Uterus (tissue), 2 donors: ENCODE data around the gene LDB3.

Experiments used
- POLR2A ChIP-seq, 2 donors: fragments of 450-650 bp; IDR thresholded peaks; one replicate each; pipeline ENCODE4 v1.6.1; 2016; ENCODE audit warnings: antibody characterized with exemption in 2 of 2, mild to moderate bottlenecking in 1 of 2, moderate library complexity in 1 of 2
- TF ChIP-seq, protein P1 (sequence below), 4 experiments: fragments of 200-600 bp in 2 of 4; fragments of 450-650 bp in 2 of 4; sonication (generic) in 2 of 4; IDR thresholded peaks; one replicate each; pipeline ENCODE4 v1.5.1; 2016 to 2019; ENCODE audit warnings: antibody characterized with exemption in 4 of 4, mild to moderate bottlenecking in 2 of 4, moderate library complexity in 1 of 4

DNA sequence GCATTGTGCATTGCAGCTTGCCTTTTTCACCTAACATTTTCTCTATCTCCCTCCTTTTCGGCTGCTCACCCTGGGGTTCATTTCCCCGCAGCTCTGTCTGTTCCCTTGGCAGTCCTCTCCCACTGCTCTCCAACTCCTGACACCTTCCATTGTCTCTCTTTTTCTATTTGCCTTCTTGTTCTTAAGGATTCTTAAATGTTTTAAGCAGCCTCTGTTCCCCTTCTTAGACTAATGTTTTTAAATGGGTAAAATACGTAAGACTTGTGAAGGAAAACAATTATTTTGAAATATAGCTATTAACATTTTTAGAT, 107.5 kb downstream of the LDB3 start:
- TF ChIP-seq, protein P1, sequence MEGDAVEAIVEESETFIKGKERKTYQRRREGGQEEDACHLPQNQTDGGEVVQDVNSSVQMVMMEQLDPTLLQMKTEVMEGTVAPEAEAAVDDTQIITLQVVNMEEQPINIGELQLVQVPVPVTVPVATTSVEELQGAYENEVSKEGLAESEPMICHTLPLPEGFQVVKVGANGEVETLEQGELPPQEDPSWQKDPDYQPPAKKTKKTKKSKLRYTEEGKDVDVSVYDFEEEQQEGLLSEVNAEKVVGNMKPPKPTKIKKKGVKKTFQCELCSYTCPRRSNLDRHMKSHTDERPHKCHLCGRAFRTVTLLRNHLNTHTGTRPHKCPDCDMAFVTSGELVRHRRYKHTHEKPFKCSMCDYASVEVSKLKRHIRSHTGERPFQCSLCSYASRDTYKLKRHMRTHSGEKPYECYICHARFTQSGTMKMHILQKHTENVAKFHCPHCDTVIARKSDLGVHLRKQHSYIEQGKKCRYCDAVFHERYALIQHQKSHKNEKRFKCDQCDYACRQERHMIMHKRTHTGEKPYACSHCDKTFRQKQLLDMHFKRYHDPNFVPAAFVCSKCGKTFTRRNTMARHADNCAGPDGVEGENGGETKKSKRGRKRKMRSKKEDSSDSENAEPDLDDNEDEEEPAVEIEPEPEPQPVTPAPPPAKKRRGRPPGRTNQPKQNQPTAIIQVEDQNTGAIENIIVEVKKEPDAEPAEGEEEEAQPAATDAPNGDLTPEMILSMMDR (IDR thresholded peaks at IDR 0.05), result no peak
- TF ChIP-seq POLR2A (IDR thresholded peaks at IDR 0.05), result no peak
